ENCODE measurements around the gene DNAH17. TPM values are rescaled to one million over a fixed set of nuclear protein-coding genes. Genes with fewer than 3 reads are reported as not detected.

Gene DNAH17
- total RNA-seq, 2 donors from 2014 or later, result 0.87 to 6.9 TPM

DNA sequence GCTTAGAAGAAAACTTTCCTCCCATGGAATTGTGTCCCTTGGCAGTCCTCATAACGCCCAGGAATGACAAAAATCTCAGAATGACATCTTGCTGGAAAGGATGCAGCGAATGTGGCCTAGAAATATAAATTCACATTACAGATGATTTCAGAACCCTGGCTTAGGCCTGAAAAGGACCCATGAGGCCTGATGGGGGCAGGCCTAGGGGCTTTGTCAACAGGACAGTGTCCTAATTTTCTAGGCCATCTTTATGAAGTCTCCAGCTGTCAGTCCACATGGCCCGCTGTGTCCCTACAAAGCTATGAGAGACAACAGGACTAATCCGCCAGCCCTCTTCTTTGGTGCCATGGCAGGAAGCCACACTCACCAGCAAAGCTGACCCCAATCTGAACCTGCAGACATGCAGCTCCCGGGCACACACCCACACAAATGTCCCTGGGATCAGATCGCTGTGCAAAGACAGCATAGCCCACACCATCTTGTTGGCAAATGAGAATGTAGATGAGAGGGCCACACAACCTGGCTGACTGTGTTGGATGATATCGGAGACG is 40.4 kb upstream of the DNAH17 start:
- 67% methylated on average over 8 of the region's 8 CpGs for WGBS
- no peaks in the 10 kb centered on the region for H3K36me3 ChIP-seq
- intact Hi-C loops (cut with DNase I), result no loop called here
- H3K9me3 ChIP-seq, result no peaks in the 10 kb centered on the region
- DNase-seq (ENCODE audit: low spot score), result no peak
- TF ChIP-seq, protein P1, sequence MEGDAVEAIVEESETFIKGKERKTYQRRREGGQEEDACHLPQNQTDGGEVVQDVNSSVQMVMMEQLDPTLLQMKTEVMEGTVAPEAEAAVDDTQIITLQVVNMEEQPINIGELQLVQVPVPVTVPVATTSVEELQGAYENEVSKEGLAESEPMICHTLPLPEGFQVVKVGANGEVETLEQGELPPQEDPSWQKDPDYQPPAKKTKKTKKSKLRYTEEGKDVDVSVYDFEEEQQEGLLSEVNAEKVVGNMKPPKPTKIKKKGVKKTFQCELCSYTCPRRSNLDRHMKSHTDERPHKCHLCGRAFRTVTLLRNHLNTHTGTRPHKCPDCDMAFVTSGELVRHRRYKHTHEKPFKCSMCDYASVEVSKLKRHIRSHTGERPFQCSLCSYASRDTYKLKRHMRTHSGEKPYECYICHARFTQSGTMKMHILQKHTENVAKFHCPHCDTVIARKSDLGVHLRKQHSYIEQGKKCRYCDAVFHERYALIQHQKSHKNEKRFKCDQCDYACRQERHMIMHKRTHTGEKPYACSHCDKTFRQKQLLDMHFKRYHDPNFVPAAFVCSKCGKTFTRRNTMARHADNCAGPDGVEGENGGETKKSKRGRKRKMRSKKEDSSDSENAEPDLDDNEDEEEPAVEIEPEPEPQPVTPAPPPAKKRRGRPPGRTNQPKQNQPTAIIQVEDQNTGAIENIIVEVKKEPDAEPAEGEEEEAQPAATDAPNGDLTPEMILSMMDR (IDR thresholded peaks at IDR 0.05), result no peak
- TF ChIP-seq POLR2A (IDR thresholded peaks at IDR 0.05), result no peak
- no peak for TF ChIP-seq POLR2AphosphoS5 (IDR thresholded peaks at IDR 0.05)
- H3K27me3 ChIP-seq (replicated peaks; ENCODE audit: insufficient read depth), result peaks cover 2% of the 10 kb centered on the region
- no peaks in the 10 kb centered on the region for H3K4me1 ChIP-seq (replicated peaks)
- no peak overlapping the region for H3K4me3 ChIP-seq
- no peak overlapping the region for H3K27ac ChIP-seq

DNA sequence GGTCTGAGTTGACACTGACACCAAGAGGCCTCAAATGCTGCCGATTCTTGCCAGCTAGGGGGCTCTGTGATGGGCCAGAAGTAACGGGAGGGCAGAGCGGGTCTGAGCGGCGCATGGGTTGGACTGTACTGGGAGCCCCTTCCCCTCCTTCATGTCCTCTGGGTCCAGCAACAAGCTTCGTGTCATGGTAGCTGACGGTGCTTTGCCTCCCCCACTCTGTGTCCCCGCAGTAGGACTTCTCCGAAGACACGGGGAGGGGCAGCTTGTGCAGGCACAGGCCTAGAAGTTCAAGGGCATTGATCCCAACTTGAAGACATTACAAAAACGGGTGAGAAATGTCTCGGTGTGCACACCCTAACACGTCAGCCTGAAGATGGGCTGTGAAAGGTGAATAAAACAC is 39.8 kb upstream of the DNAH17 start:
- Histone ChIP-seq H3K4me1 (replicated peaks) (no peaks in the 10 kb centered on the region), H3K27me3 (replicated peaks; ENCODE audit: insufficient read depth) (no peaks in the 10 kb centered on the region), H3K4me3 (no peak overlapping the region), H3K27ac (no peak overlapping the region), H3K36me3 (no peaks in the 10 kb centered on the region), H3K9me3 (no peaks in the 10 kb centered on the region)
- WGBS, result 91% methylated on average over 13 of the region's 13 CpGs
- no peak for TF ChIP-seq POLR2AphosphoS5 (IDR thresholded peaks at IDR 0.05)
- TF ChIP-seq POLR2A (IDR thresholded peaks at IDR 0.05), result no peak
- TF ChIP-seq, protein P1 (IDR thresholded peaks at IDR 0.05), result no peak
- no peak for DNase-seq (ENCODE audit: low spot score)
- intact Hi-C loops (cut with DNase I), result no loop called here

DNA sequence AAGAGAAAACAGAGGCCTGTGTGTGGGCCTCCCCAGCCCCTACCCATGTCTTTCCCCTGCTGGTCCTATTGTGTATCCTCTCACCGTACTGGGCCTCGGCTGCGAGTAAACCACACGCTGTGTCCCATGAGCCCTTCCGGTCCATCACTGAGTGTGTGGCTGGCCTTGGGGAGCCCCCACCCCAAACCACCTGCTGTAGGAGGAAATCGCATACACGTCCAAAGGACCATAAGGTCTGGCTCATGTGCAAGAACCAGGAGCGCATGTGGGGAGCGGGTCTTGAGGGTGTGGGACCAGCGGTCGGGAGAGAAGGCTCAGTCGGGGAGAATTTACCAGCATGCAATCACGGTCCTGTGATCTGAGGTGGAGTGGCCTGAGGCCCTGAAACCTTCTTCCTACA is 38.4 kb upstream of the DNAH17 start:
- no peaks in the 10 kb centered on the region for H3K9me3 ChIP-seq
- TF ChIP-seq, protein P1 (IDR thresholded peaks at IDR 0.05), result no peak
- TF ChIP-seq POLR2A (IDR thresholded peaks at IDR 0.05), result no peak
- DNase-seq (ENCODE audit: low spot score), result no peak
- no peaks in the 10 kb centered on the region for H3K36me3 ChIP-seq
- 89% methylated on average over 13 of the region's 13 CpGs for WGBS
- intact Hi-C loops (cut with DNase I), result no loop called here
- H3K4me1 ChIP-seq (replicated peaks), result no peaks in the 10 kb centered on the region
- H3K27ac ChIP-seq, result no peak overlapping the region
- no peak overlapping the region for H3K4me3 ChIP-seq
- H3K27me3 ChIP-seq (replicated peaks; ENCODE audit: insufficient read depth), result no peaks in the 10 kb centered on the region

DNA sequence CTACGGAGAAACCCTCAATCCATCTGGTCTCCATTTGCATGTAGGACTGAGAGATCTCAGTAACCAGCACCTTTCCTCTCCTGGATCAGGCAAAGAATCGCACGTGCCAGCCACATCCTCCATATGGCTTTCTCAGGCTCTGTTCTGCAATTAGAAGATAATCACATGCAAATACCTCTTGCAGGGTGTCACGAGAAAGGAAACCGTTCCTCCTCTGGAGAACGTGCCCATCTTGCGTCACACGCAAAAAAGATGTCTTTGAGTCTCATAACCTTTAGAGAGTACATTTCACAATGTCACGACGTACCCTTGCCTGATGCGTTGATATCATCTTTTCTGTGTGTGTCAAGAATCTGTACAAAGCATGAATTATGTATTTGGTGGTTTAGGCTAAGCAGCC is 36.2 kb upstream of the DNAH17 start:
- no peaks in the 10 kb centered on the region for H3K27me3 ChIP-seq (replicated peaks; ENCODE audit: insufficient read depth)
- 90% methylated on average over 11 of the region's 11 CpGs for WGBS

DNA sequence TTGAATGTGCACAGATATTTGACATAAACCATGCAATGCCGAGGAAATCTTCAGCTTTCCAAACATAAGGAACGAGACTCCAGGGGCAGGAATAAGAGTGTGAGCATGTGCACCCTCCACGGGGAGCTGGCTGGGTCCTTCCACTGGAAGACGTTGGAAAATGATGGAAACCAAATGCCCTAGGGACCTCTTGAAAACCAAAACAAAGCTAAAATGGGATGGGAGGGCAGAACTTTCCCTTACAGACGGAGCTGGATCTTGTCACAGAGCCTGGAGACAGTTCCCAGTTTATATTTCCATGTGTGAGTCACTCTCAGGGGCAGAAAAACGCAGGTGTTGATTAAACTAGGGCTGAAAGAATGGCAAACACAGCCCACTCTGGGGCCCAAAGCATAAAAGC is 34.4 kb upstream of the DNAH17 start:
- TF ChIP-seq, protein P1 (IDR thresholded peaks at IDR 0.05), result no peak
- TF ChIP-seq POLR2AphosphoS5 (IDR thresholded peaks at IDR 0.05) (no peak), POLR2A (IDR thresholded peaks at IDR 0.05) (no peak)
- no peak overlapping the region for H3K4me3 ChIP-seq
- H3K9me3 ChIP-seq, result no peaks in the 10 kb centered on the region
- H3K36me3 ChIP-seq, result no peaks in the 10 kb centered on the region
- no peak overlapping the region for H3K27ac ChIP-seq
- intact Hi-C loops (cut with DNase I), result no loop called here
- 46% methylated on average over 6 of the region's 6 CpGs for WGBS
- DNase-seq (ENCODE audit: low spot score), result no peak
- no peaks in the 10 kb centered on the region for H3K27me3 ChIP-seq (replicated peaks; ENCODE audit: insufficient read depth)
- H3K4me1 ChIP-seq (replicated peaks), result no peaks in the 10 kb centered on the region

More for the DNA sequence above, 36.2 kb upstream of the DNAH17 start:
- DNase-seq (ENCODE audit: low spot score), result no peak
- no peak overlapping the region for H3K4me3 ChIP-seq
- no peak overlapping the region for H3K27ac ChIP-seq
- H3K36me3 ChIP-seq, result no peaks in the 10 kb centered on the region
- H3K4me1 ChIP-seq (replicated peaks), result no peaks in the 10 kb centered on the region
- no peak for TF ChIP-seq POLR2AphosphoS5 (IDR thresholded peaks at IDR 0.05)
- TF ChIP-seq, protein P1 (IDR thresholded peaks at IDR 0.05), result no peak
- no peak for TF ChIP-seq POLR2A (IDR thresholded peaks at IDR 0.05)
- H3K9me3 ChIP-seq, result no peaks in the 10 kb centered on the region
- intact Hi-C loops (cut with DNase I), result no loop called here
